CD4-positive, alpha-beta T cell treated with Interleukin-6 at 100 ng/mL for 8 hours (primary cell): ENCODE data around the gene STK11IP.

Source experiments
- DNase-seq: peaks from one replicate; pipeline ENCODE4 v3.0.0-alpha.2; 2020; ENCODE audit warnings: mixed read lengths, low spot score

STK11IP gene

DNA sequence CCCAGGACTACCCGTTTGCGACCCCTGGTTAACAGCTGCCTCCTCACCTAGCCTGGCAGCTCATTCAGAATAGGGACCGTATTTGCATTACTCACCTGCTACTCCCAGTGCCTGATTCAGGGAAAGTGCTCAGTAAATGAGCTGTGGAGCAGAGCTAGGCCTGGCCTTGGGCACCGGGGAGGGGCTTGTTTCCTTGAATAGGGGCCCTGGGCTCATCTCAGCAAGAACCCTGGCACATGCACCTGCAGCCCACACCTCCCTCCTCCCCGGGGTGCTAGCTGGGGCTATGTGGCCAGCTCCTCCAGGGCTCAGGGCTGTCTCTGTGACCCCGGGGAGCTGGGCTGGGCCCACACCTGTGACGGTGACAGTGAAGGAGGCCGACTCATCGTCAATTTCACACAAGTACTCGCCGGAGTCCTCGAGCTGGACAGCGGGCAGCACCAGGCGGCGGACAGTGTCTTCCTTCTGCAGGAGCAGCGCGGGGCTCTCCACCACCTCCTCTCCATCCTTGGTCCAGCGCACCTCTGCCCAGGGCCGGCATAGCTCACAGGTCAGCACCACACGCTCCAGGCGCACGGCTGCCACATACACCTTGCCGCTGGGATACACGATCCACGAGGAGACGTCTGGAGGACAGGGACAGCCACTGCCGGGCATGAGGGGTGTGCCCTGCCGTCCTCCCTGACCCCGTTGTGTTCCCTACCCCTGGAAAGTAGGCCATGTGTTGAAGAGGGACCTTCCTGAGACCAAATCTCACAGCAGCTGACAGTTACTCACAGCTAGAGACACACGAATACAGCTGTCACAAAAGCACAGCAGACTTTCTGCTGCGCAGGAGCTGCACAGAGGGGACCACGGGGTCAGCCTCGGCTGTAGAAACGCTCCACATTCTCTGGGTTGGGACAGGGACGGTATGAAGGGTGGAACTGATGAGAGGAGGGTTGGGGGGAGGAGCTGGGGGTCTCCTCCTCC is 35.3 kb upstream of the STK11IP start:
- no peak for DNase-seq

GRCh38 chr2:219563271-219563928 is 34.3 kb upstream of the STK11IP start:
- DNase-seq = no peak

GRCh38 chr2:219565130-219566080 is 32.3 kb upstream of the STK11IP start:
- DNase-seq = no peak

DNA sequence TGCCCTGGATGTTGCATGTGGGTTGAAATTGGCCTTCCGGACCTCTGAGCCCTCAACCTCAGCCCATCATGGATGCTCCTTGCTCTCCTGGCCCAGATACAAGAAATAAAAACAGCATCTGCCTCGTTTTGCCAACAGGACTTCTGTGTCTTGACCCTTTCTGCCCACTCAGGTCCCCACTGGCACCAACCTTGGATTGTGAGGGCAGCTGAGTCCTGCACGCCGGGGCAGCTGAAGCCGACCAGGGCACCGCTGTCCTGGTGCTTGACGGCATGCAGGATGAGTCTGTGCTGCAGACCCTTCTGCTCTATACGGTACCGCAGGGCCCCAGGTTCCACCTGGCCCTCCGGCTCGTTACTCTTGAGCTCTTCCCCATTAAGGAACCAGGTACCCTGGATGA is 31.0 kb upstream of the STK11IP start:
- DNase-seq = no peak

DNA sequence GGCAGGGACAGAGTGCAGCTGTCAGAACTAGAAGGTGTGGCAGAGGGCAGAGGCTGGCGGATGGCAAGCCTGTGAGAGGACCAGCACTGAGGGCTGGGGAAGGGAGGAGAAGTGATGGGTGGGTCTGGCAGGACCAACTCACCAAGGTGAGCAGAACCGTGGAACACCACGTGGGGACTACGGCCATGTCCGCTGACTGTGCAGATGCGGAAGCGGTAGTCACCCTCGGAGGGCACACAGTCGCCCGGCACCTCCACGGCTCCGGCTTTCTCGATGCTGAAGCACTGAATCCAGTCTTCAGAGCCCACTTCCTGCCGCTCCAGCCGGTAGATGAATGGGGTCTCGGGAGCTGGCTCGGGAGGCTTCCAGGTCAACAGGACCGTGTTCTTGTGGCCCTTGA is 30.5 kb upstream of the STK11IP start:
- DNase-seq = no peak

DNA sequence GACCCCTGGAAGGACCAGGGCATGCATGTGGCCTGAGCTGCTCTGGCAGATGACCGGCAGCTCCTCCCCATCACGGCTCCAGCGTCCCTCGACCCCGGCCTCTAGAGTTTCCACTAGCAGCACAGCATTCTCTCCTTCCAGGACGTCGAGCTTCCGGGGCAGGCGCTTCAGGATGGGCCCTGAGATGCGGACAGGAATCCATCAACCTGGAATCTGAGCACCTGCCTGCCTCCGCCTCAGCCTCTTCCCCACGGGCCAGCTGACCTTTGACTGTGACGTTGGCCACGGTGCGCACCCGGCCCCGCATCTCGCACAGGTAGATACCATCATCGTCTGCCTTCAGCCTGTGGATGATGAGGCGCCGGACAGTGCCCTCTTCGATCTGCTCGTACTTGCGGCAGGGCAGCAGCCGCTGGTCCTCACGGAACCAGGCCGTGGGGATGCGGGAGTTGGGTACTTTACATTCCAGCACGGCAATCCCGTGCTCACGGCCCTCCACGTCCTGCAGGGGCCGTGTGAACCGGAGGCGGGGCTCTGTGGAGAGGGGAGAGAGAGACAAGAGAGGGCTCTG is 29.8 kb upstream of the STK11IP start:
- DNase-seq = no peak

DNA sequence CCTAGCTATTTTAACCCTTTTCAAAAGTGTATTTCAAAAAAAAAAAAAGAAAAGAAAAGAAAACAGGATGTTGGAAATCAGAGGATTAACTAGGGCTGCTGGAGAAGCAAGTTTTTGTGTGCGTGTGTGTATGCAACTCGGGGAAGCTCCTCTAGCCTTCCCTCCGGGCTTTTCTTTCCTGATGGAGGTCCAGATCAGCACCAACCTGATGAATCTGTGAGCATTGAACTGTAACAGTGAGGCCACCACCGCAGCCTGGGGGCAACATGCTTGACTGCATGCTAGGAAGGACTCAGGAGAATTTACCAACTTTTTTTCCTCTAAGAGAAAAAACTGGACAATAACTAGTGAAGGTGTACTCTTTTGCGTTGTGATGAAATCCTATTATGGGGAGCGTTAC is 28.6 kb upstream of the STK11IP start:
- no peak for DNase-seq

GRCh38 chr2:219569635-219570034 is 28.0 kb upstream of the STK11IP start:
- DNase-seq = no peak

DNA sequence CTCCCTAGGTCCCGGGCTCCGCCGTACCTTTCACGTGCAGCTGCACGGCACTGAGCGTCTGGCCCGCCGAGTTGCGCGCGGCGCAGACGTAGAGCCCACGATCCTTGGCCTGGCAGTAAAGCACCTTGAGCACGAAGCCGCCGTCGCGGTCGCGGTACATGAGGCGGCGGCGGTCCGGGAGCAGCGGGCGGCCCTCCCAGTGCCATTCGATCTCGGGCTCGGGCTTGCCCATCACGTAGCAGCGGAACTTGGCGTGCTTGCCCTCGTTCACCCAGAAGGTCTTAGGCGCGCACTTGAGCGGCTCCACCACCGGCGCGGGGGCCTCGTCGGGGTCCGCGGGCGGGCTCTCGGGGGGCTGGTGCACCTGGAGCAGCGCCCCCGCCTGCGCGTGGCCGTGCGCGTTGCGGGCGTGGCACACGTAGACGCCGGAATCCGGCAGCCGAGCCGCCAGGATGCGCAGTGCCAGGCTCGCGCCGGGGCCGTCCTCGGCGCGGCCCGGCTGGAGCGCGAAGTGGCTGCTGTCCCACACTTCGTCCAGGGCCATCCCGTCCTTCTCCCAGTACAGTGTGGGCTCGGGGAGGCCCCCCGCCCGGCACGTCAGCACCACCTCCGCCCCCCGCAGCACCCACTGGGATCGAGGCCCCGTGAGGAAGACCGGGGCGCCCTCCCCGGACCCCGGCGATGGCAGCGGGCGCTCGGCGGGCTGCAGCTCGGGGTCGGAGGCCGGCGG is 27.3 kb upstream of the STK11IP start:
- DNase-seq = no peak

DNA sequence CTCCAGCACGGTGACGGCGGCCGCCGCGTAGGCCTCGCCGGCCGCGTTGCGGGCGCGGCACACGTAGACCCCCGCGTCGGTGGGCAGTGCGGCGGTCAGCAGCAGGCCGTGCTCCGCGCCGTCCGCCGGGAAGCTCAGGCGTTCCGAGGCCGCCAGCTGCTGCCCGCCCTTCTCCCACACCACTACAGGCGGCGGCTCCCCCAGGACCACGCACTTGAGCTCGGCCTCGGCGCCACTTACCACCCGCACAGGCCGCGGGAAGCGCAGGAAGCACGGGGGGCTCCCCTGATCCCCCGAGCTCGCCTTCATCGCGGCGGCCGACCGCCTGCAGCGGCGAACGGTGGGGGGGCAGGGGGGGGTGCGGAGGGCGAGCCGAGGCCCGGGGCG is 26.7 kb upstream of the STK11IP start:
- no peak for DNase-seq

DNA sequence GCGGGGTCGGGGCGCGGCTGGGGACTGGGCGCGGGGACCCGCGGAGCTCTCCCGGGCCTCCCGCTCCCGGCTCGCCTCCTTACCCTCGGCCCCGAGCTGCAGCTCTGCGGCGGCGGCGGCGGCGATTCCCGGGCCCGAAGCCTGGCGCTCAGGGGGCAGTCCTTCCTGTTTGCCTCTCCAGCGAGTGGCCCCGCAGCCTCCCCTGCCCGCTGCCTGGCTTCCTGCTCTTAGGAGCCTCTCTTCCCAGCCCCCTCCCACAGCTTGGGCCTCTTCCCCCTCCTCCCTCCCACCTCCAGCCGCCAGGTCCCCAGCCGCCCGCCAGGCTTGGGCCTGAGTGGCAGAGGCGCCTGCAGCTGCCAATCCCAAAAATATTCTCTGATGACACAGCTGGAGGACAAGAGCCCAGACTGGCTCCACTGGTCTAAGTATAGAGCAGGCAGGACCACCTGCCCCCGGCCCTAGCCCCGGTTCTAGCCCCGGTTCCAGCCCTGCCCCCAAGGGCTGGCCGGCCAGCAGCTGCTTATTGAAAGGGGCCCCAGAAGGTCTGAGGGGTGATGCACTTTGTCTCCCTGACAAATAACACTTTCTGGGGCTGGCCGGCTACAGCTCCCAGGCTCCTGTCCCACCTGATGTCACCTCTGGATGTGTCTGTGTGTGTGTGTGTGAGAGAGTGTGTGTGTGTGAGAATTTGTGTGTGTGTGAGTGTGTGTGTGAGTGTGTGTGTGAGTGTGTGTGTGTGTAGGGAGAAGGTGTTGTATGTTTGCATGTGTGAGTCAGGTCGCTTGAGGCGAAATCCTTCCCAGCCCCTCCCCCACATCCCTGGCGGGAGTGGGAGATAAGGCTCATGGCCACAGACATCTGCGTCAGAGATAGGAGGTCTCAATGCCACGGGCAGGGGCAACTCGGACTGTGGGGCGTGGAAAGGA is 26.1 kb upstream of the STK11IP start, which contains the start of gene OBSL1:
OBSL1 (minus strand) TSS at position 229 of the 926 bp plus-strand sequence. CDS start 307 bp downstream, outside the sequence.
- DNase-seq = no peak

GRCh38 chr2:219572237-219573001 is 25.2 kb upstream of the STK11IP start, which contains the start of gene INHA:
Gene INHA, plus strand, starts transcription at chr2:219572310. Its CDS starts 65 bp downstream, at chr2:219572375.
- no peak for DNase-seq

GRCh38 chr2:219573166-219573565 is 24.5 kb upstream of the STK11IP start:
- no peak for DNase-seq

DNA sequence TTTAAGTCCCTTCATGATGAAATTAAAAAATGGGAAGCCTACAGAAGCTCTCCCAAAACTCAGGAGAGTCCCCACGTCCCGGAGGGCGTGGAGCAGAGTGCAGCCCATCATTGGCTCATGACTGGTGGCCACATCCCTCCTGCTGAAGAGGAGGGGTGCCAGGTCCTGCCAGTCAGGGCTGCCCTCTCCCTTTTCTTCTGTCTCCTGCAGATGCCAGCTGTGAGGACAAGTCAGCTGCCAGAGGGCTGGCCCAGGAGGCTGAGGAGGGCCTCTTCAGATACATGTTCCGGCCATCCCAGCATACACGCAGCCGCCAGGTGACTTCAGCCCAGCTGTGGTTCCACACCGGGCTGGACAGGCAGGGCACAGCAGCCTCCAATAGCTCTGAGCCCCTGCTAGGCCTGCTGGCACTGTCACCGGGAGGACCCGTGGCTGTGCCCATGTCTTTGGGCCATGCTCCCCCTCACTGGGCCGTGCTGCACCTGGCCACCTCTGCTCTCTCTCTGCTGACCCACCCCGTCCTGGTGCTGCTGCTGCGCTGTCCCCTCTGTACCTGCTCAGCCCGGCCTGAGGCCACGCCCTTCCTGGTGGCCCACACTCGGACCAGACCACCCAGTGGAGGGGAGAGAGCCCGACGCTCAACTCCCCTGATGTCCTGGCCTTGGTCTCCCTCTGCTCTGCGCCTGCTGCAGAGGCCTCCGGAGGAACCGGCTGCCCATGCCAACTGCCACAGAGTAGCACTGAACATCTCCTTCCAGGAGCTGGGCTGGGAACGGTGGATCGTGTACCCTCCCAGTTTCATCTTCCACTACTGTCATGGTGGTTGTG is 23.0 kb upstream of the STK11IP start:
- no peak for DNase-seq

DNA sequence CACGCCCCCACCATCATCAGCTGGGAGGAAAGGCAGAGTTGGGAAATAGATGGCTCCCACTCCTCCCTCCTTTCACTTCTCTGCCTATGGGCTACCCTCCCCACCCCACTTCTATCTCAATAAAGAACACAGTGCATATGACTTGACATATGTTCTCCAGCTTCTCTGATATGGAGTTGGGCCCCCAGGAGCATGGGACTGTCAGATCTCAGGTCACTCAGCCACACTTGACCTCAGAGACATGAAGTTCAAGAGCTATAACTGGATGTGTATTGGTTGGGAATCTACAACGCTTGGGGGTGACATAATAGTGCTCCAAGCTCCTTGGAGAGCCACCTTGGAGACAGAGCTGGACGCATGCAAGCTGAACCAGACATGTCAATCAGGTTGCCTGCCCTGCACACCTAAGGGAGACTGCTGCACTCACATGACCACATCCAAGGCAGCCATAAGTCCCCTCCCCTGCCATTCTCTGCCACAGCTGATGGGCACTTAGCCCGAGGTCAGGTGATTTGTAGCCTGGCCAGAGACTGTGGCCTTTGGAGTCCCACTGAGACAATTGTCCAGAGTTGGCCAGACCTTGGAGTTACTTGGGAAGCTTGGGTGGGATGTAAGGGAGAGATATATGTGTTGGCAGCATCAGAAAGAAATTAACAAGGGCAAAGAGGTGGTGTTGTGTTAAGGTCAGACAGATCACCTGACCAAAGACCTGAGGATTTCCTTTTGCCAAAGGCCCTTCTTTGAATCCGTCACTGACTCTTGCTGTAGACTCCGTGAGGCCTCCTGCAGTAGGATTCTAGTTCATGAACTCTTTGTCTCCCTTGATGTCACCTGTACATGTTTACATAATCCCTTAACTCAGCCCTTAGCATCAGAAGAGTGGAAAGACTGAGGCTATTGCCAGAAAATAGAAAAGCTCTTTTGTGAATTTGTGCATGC is 21.8 kb upstream of the STK11IP start:
- no peak for DNase-seq

DNA sequence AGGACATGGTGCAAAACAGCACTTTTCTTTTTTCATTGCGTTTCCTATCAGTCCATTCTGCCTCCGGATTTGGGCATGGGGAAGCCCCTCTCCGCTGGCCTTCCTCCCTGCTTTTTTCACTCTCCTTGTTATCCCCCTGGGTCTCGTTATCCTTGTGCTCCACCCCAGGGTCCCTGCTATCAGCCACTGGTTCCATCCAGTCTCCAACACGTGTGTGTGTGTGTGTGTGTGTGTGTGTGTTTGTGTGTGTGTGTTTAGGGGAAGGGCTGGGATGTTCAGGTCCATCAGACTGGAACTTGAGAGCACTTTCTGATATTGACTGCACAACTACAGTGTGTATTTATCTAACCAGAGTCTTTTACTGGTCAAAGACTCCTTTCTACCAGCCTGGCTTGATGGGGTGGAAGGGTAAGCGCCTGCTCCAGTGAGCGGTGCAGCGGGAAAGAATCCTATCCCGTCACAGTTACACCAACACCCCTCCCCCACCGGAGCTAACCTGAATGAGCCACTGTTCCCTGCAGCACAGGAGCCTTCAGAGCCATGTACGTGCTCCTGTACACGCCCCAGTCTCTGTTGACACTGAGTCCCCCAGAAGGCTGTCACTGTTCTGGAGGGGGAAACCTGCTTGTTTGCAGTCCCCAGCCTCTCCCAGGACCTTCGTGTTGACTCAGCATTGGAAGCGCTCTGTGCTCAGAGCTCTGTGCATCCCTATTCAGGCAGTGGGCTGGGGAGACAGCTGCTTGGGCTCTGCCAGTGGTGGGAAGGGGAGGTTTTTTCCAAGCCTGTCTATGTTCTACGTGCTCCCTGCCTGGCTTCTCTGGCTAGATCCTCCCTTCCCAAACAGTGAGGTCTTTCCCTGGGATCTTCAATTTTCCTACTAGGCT is 20.9 kb upstream of the STK11IP start:
- DNase-seq = no peak
